ENCODE measurements around the gene NXNL2.
A peak's percentile ranks its signal among the peaks of the same experiment; 100 is the strongest.

NXNL2 gene

DNA sequence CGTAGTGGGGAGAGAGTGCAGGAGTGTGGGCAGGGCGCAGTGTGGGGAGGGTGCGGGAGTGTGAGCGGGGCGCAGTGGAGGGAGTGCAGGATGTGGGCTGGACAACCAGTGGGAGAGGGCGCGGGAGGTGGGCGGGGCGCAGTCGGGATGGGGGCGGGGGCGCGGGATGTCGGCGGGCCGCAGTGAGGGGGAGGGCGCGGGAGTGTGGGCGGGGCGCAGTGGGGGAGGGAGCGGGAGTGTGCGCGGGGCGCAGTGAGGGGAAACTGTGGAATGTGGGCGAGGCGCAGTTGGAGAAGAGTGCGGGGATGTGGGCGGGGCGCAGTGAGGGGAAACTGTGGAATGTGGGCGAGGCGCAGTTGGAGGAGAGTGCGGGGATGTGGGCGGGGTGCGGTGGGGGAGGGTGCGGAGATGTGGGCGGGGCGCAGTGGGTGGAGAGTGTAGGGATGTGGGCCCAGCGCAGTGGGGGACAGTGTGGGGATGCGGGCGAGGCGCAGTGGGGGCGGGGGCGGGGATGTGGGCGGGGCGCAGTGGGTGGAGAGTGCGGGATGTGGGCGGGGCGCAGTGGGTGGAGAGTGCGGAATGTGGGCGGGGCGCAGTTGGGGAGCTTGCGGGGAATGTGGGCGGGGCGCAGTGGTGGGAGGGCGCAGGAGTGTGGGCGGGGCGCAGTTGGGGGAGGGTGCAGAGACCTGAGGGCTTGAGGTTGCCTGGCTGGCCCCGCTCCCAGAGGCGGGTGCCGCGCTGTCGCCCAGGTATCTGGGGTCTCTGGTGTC lies at the start of gene NXNL2:
Gene NXNL2 (plus strand): TSS at position 723 of the 770 bp plus-strand sequence. CDS start 257 bp downstream, outside the sequence.
- H3K9ac ChIP-seq (ENCODE audit: low read depth, low read length) = no peak within 1 kb of the TSS

DNA sequence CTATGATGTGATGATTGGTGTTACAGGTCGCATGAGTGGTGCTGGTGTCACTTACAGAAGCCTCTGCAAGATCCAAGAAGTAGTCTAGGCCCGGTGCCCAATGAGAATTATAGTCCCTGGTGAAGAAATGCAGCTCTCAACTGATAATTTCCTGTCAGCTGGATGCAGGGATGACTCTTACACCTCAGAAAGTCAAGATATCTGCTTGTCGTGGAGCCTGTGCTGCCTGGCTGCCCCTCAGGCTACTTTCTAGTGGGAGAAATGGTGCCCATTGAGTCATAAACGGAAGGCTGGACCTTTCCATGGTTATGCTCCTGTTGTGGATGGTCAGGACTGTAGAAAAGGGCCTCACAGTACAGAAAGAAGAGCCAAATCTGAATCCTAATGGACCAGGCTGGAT lies 46.8 kb upstream of the NXNL2 start:
- Histone ChIP-seq H3K4me3 (ENCODE audit: low read depth, low read length) (no peak overlapping the region), H3K9me3 (ENCODE audit: control insufficient read depth, insufficient read depth, low read length) (no peaks in the 10 kb centered on the region), H3K27me3 (ENCODE audit: control insufficient read depth, insufficient read depth, low read length) (no peaks in the 10 kb centered on the region), H3K36me3 (ENCODE audit: control insufficient read depth, insufficient read depth, low read length) (no peaks in the 10 kb centered on the region), H3K4me1 (ENCODE audit: control insufficient read depth, insufficient read depth, low read length) (no peaks in the 10 kb centered on the region), H3K9ac (ENCODE audit: low read depth, low read length) (no peak overlapping the region)

More for the DNA sequence above, at the start of gene NXNL2:
- H3K4me1 ChIP-seq (ENCODE audit: control insufficient read depth, insufficient read depth, low read length) = peaks cover 8% of the 10 kb centered on the region
- peaks cover 38% of the 10 kb centered on the region for H3K27me3 ChIP-seq (ENCODE audit: control insufficient read depth, insufficient read depth, low read length)
- no peaks in the 10 kb centered on the region for H3K9me3 ChIP-seq (ENCODE audit: control insufficient read depth, insufficient read depth, low read length)
- H3K4me3 ChIP-seq (ENCODE audit: low read depth, low read length) = peak within 1 kb of the TSS; percentile 72
- no peaks in the 10 kb centered on the region for H3K36me3 ChIP-seq (ENCODE audit: control insufficient read depth, insufficient read depth, low read length)

DNA sequence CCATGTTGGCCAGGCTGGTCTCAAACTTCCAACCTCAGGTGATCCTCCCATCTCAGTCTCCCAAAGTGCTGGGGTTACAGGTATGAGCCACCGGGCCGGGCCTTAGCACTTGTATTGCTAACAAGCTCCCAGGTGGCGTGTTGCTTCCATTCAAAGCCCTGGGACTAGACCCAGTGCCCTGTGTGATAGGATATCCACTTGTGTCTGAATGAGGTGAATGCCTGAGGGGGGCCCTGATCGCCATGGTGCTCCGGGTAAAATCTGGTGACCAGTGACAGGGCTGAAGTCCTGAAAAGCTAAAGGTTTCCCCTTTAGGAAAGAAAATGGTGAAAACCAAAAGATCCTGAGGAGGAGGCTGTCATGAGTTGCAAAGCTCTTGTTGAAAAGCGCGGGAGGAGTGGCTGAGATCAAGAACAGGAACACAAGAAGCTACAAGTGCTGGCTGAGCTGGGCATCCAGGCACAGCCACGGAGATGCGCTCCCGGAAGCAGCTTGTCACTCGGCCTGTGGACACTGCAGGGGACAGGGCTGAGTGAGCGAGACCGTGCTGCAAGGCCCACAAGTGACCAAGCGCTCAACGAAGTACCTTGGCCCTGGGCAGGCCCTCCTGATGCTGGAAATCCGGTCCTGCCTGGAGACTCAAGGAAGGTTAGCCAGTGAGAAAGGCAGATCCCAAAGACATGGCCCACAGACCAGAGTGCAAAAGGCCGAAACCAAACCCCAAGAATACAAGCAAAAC lies 39.8 kb upstream of the NXNL2 start:
- Histone ChIP-seq H3K9me3 (ENCODE audit: control insufficient read depth, insufficient read depth, low read length) (no peaks in the 10 kb centered on the region), H3K36me3 (ENCODE audit: control insufficient read depth, insufficient read depth, low read length) (no peaks in the 10 kb centered on the region), H3K9ac (ENCODE audit: low read depth, low read length) (no peak overlapping the region), H3K4me1 (ENCODE audit: control insufficient read depth, insufficient read depth, low read length) (no peaks in the 10 kb centered on the region), H3K27me3 (ENCODE audit: control insufficient read depth, insufficient read depth, low read length) (no peaks in the 10 kb centered on the region), H3K4me3 (ENCODE audit: low read depth, low read length) (no peak overlapping the region)

DNA sequence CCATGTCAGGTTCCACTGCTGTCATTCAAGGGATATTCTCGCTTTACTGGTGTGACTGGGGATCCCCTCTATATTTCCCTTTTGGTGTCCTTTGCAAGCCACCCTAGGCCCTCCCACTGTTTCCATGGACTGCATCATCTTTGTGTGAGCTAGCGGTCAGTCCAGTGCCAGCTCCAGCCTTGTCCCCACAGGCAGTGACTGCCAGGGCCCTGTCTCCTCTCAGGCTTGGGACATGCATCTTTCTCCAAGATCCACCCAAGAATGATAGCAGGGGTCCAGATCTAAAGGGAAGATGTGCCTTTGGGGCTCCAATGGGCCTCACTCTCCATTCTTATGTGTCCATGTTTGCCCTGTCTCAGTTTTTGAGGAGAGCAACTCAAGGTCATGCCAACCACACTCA lies 37.8 kb upstream of the NXNL2 start:
- no peak overlapping the region for H3K4me3 ChIP-seq (ENCODE audit: low read depth, low read length)
- no peaks in the 10 kb centered on the region for H3K27me3 ChIP-seq (ENCODE audit: control insufficient read depth, insufficient read depth, low read length)
- no peaks in the 10 kb centered on the region for H3K9me3 ChIP-seq (ENCODE audit: control insufficient read depth, insufficient read depth, low read length)
- H3K4me1 ChIP-seq (ENCODE audit: control insufficient read depth, insufficient read depth, low read length) = no peaks in the 10 kb centered on the region
- no peak overlapping the region for H3K9ac ChIP-seq (ENCODE audit: low read depth, low read length)
- no peaks in the 10 kb centered on the region for H3K36me3 ChIP-seq (ENCODE audit: control insufficient read depth, insufficient read depth, low read length)

DNA sequence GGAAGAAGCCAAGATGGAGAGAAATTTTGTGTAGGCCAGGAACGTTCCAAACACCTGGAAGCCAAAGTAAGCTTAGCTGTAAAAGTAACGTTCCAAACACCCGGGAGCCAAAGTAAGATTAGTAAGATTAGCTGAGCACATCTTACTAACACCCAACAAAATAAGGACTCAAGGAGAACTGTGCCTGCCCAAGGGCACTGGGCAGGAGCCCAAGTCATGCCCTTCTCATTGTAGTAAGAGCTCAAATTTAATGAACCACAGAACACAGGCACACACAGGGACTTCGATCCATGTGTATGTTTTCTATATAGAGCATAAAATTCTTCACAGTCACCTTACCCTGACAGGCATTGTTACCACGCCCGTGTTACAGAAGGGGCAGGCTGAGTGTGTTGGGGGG lies 36.1 kb upstream of the NXNL2 start:
- no peaks in the 10 kb centered on the region for H3K9me3 ChIP-seq (ENCODE audit: control insufficient read depth, insufficient read depth, low read length)
- H3K4me1 ChIP-seq (ENCODE audit: control insufficient read depth, insufficient read depth, low read length) = no peaks in the 10 kb centered on the region
- no peak overlapping the region for H3K9ac ChIP-seq (ENCODE audit: low read depth, low read length)

DNA sequence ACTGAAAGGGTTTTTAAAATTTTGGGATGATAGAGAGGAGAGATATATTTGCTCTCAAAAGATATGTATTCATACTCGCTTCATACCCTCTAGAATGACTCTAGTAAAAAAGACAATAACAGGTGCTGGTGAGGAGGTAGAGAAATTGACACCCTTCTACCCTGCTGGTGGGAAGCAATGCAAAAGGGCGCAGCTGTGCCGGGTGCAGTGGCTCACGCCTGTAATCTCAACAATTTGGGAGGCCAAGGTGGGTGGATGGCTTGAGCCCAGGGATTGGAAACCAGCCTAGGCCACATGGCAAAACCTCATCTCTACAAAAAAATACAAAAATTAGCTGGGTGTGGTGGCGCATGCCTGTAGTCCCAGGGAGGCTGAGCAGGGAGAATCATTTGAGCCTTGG lies 33.9 kb upstream of the NXNL2 start:
- Histone ChIP-seq H3K9ac (ENCODE audit: low read depth, low read length) (no peak overlapping the region), H3K27me3 (ENCODE audit: control insufficient read depth, insufficient read depth, low read length) (no peaks in the 10 kb centered on the region), H3K4me3 (ENCODE audit: low read depth, low read length) (no peak overlapping the region), H3K9me3 (ENCODE audit: control insufficient read depth, insufficient read depth, low read length) (no peaks in the 10 kb centered on the region), H3K36me3 (ENCODE audit: control insufficient read depth, insufficient read depth, low read length) (no peaks in the 10 kb centered on the region), H3K4me1 (ENCODE audit: control insufficient read depth, insufficient read depth, low read length) (no peaks in the 10 kb centered on the region)

More for the DNA sequence above, 36.1 kb upstream of the NXNL2 start:
- no peaks in the 10 kb centered on the region for H3K36me3 ChIP-seq (ENCODE audit: control insufficient read depth, insufficient read depth, low read length)
- H3K4me3 ChIP-seq (ENCODE audit: low read depth, low read length) = no peak overlapping the region
- H3K27me3 ChIP-seq (ENCODE audit: control insufficient read depth, insufficient read depth, low read length) = no peaks in the 10 kb centered on the region

DNA sequence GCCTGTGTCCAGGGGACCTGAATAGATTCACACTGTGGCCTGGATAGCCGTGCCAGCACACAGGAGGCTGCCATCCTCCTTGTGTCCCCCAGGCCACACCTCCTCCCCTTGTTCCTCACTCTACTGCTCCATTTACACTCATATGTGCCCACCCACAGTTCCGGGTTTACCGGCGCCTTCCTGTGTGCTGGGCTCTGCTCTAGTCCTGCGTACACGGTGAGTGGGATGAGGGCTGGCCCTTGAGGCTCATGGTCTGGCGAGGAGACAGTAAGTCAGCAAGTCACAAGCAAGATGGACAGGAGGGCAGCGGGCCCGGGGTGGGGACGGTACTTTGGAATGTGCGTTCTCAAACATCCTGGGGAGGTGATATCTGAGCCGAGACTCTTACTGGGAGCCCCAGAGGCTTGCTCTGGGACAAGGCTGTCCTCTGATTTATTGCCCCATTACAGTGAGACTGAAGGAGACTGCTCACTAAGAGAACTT lies 32.4 kb upstream of the NXNL2 start:
- no peaks in the 10 kb centered on the region for H3K36me3 ChIP-seq (ENCODE audit: control insufficient read depth, insufficient read depth, low read length)
- no peaks in the 10 kb centered on the region for H3K27me3 ChIP-seq (ENCODE audit: control insufficient read depth, insufficient read depth, low read length)
- H3K4me3 ChIP-seq (ENCODE audit: low read depth, low read length) = no peak overlapping the region
- H3K4me1 ChIP-seq (ENCODE audit: control insufficient read depth, insufficient read depth, low read length) = no peaks in the 10 kb centered on the region
- no peaks in the 10 kb centered on the region for H3K9me3 ChIP-seq (ENCODE audit: control insufficient read depth, insufficient read depth, low read length)
- no peak overlapping the region for H3K9ac ChIP-seq (ENCODE audit: low read depth, low read length)

DNA sequence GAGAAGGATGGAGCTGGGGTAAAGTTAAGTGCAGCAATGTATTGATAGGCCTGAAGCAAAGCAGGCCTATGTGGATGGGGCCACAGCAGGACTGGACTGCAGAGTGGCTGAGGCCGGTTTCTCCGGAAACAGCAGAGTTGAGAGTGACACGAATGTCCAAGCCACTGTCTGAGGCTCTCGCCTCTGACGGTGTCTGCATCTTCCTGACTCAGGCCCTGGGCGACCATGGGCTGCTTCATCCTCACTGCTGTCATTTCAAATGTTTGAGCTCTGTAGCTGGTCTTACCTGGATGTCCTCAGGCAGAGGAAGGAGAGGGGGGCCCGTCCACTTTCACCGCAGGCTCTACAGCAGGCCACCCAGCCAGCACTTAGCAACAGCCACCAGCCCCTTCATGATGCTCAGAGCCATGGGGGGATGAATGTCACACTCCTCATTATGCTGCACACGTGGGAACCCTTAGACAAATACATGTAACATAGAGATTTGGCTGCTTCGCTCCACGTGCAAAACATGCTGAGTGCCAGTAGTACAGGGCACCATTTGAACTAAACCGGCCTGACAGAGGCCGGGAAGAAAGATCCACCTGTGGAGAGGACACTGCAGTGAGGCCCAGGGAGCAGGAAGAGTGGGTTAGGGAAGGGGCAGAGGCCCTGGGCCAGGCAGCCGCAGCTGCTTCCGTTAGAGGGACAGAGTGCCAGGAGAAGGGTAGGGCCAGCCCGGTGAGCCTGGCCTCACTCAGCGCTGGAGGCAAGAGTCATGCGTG lies 31.7 kb upstream of the NXNL2 start:
- Histone ChIP-seq H3K9ac (ENCODE audit: low read depth, low read length) (no peak overlapping the region), H3K4me1 (ENCODE audit: control insufficient read depth, insufficient read depth, low read length) (no peaks in the 10 kb centered on the region), H3K36me3 (ENCODE audit: control insufficient read depth, insufficient read depth, low read length) (no peaks in the 10 kb centered on the region), H3K4me3 (ENCODE audit: low read depth, low read length) (no peak overlapping the region), H3K27me3 (ENCODE audit: control insufficient read depth, insufficient read depth, low read length) (no peaks in the 10 kb centered on the region), H3K9me3 (ENCODE audit: control insufficient read depth, insufficient read depth, low read length) (no peaks in the 10 kb centered on the region)

DNA sequence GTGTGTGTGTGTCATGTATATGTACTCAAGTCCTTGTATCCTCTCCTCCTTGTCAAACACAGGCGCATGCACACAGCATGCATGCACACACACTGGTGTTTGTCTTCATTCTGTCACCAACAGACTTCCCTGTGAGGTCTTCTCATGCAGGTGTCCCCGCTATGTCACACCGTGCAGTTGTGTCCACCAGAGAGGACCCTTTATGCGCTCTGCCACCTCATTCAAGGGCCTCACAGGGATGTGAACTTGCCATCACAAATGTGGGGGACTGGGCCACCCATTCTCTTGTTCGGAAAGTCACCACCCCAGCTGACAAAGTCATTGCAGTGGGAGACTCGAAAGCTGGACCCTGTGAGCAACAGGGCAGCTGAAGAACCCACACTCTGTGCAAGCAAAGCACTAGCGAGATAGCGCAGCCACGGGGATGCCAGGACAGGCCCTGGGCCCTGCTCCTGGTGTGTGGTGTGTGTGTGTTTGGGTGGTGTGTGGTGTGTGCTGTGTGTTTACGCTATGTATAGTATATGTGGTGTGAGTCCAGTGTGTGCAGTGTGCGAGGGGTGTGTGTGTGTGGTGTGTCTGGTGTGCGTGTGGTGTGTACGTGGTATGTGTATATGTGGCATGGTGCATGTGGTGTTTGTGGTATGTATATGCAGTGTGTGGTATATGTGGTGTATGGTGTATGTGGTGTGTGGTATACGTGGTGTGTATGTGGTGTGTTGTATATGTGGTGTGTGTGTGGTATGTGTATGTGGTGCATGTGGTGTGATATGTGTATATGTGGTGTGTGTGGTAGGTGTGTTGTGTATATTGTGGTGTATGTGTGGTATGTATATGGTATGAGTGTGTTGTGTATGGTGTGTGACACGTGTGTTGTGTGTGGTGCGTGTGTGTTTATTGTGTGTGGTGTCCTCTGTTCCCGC lies 30.9 kb upstream of the NXNL2 start:
- no peaks in the 10 kb centered on the region for H3K4me1 ChIP-seq (ENCODE audit: control insufficient read depth, insufficient read depth, low read length)
- no peak overlapping the region for H3K9ac ChIP-seq (ENCODE audit: low read depth, low read length)
- H3K4me3 ChIP-seq (ENCODE audit: low read depth, low read length) = no peak overlapping the region
- no peaks in the 10 kb centered on the region for H3K36me3 ChIP-seq (ENCODE audit: control insufficient read depth, insufficient read depth, low read length)
- H3K27me3 ChIP-seq (ENCODE audit: control insufficient read depth, insufficient read depth, low read length) = no peaks in the 10 kb centered on the region
- no peaks in the 10 kb centered on the region for H3K9me3 ChIP-seq (ENCODE audit: control insufficient read depth, insufficient read depth, low read length)

DNA sequence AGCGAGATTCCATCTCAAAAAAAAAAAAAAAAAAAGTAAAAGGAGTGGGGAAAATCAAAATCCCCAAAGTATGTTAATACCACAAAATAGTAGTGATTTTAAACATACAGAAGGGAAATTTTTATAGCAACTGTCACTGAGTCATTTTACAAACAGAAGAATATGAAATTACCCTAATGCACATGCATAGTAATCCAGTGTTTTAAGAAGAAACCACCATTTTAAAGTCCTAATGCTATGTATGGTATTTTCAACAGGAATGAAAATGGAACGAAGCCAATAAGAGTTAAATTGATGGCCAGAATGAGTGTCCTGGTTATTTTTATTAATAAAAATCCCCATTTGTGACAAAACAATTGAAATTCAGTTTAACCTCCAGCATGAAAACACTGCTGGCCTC lies 26.7 kb upstream of the NXNL2 start:
- Histone ChIP-seq H3K36me3 (ENCODE audit: control insufficient read depth, insufficient read depth, low read length) (no peaks in the 10 kb centered on the region), H3K27me3 (ENCODE audit: control insufficient read depth, insufficient read depth, low read length) (no peaks in the 10 kb centered on the region), H3K9ac (ENCODE audit: low read depth, low read length) (no peak overlapping the region), H3K4me3 (ENCODE audit: low read depth, low read length) (no peak overlapping the region), H3K9me3 (ENCODE audit: control insufficient read depth, insufficient read depth, low read length) (no peaks in the 10 kb centered on the region), H3K4me1 (ENCODE audit: control insufficient read depth, insufficient read depth, low read length) (no peaks in the 10 kb centered on the region)

DNA sequence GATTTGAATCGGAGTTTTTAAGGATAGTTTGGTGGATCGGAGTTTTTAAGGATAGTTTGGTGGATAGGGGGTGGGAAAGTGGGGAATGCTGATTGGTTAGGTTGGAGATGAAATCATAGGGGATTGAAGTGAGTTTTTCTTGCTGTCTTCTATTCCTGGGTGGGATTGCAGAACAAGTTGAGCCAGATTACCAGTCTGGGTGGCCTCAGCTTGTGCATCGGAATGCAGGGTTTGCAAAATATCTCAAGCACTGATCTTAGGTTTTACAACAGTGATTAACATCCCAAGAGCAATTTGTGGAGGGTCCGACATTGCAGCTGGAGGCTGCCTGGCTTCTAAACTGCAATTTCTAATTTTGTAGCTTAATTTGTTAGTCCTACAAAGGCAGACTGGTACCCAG lies 23.1 kb upstream of the NXNL2 start:
- Histone ChIP-seq H3K9ac (ENCODE audit: low read depth, low read length) (no peak overlapping the region), H3K9me3 (ENCODE audit: control insufficient read depth, insufficient read depth, low read length) (no peaks in the 10 kb centered on the region), H3K4me3 (ENCODE audit: low read depth, low read length) (no peak overlapping the region), H3K36me3 (ENCODE audit: control insufficient read depth, insufficient read depth, low read length) (no peaks in the 10 kb centered on the region), H3K4me1 (ENCODE audit: control insufficient read depth, insufficient read depth, low read length) (no peaks in the 10 kb centered on the region), H3K27me3 (ENCODE audit: control insufficient read depth, insufficient read depth, low read length) (no peaks in the 10 kb centered on the region)

All from iPS-15b (cell line).